Brain microvascular endothelial cell (primary cell): Measurements from ENCODE around the gene WNT4.

Experiments used
- DNase-seq: peaks from one replicate; pipeline ENCODE4 v3.0.0-alpha.2; 2020
- H3K27ac ChIP-seq: fragments of 250-450 bp; sonication (Bioruptor Pico); 2 replicates; pipeline ENCODE4 v1.5.1; 2020; ENCODE audit warnings: mild to moderate bottlenecking, moderate library complexity
- H3K27me3 ChIP-seq: fragments of 250-450 bp; sonication (Bioruptor Pico); replicated peaks from 2 replicates; pipeline ENCODE4 v1.5.1; 2020; ENCODE audit warnings: mild to moderate bottlenecking
- H3K36me3 ChIP-seq: fragments of 250-450 bp; sonication (Bioruptor Pico); replicated peaks from 2 replicates; pipeline ENCODE4 v1.5.1; 2020; ENCODE audit warnings: mild to moderate bottlenecking
- H3K4me3 ChIP-seq: 2 replicates; pipeline ENCODE4 v1.5.1; 2011; ENCODE audit warnings: low read depth, mild to moderate bottlenecking, control low read depth, low read length, moderate library complexity
- CTCF ChIP-seq: IDR thresholded peaks from 2 replicates; pipeline ENCODE4 v1.5.1; 2011; ENCODE audit warnings: low read depth, mild to moderate bottlenecking, moderate library complexity, low read length, control low read depth, inconsistent platforms; ENCODE audit errors: missing control alignments
- in situ Hi-C: cut with HindIII; loops from 2 replicates; pipeline ENCODE4 v1.10.0; 2017; ENCODE audit warnings: low sequenced_read_pairs, low pct_ligation_motif_present

The WNT4 gene

GRCh38 chr1:22127248-22127647, 15.6 kb downstream of the WNT4 start:
- TF ChIP-seq CTCF: no peak
- no peaks in the 10 kb centered on the region for H3K36me3 ChIP-seq
- no peak overlapping the region for H3K4me3 ChIP-seq
- DNase-seq: no peak
- in situ Hi-C loops: no loop called here
- no peak overlapping the region for H3K27ac ChIP-seq
- H3K27me3 ChIP-seq: no peaks in the 10 kb centered on the region

GRCh38 chr1:22126531-22126930, 16.4 kb downstream of the WNT4 start:
- no peak for DNase-seq
- TF ChIP-seq CTCF: no peak
- no peaks in the 10 kb centered on the region for H3K27me3 ChIP-seq
- in situ Hi-C loops: no loop called here
- no peaks in the 10 kb centered on the region for H3K36me3 ChIP-seq
- no peak overlapping the region for H3K27ac ChIP-seq
- H3K4me3 ChIP-seq: no peak overlapping the region

- H3K27me3 ChIP-seq: no peaks in the 10 kb centered on the region
- TF ChIP-seq CTCF: no peak
- DNase-seq: no peak
- H3K36me3 ChIP-seq: no peaks in the 10 kb centered on the region
- no peak overlapping the region for H3K4me3 ChIP-seq
- in situ Hi-C loops: no loop called here
- no peak overlapping the region for H3K27ac ChIP-seq
These were observed 18.2 kb downstream of the WNT4 start for GRCh38 chr1:22124592-22125229.

GRCh38 chr1:22123901-22124404, 18.9 kb downstream of the WNT4 start:
- TF ChIP-seq CTCF: no peak
- in situ Hi-C loops: no loop called here
- no peak for DNase-seq
- no peaks in the 10 kb centered on the region for H3K36me3 ChIP-seq
- H3K27me3 ChIP-seq: no peaks in the 10 kb centered on the region
- H3K4me3 ChIP-seq: no peak overlapping the region
- no peak overlapping the region for H3K27ac ChIP-seq

- no peak overlapping the region for H3K4me3 ChIP-seq
- H3K27ac ChIP-seq: no peak overlapping the region
- no peak for DNase-seq
- TF ChIP-seq CTCF: no peak
- in situ Hi-C loops: no loop called here
- H3K27me3 ChIP-seq: no peaks in the 10 kb centered on the region
- no peaks in the 10 kb centered on the region for H3K36me3 ChIP-seq
These were observed 19.9 kb downstream of the WNT4 start for GRCh38 chr1:22123071-22123390.
